ENCODE data around the gene SENP6. TPM values are rescaled to one million over a fixed set of nuclear protein-coding genes. Genes with fewer than 3 reads are reported as not detected.

SENP6 gene
- total and polyA plus RNA-seq, 3 experiments from 2014 or later = 74.6 to 77.5 (median 76.1) TPM

- CTCF ChIA-PET = no interaction called here
- H3K27me3 ChIP-seq (ENCODE audit: insufficient read depth, low read length, poor library complexity, severe bottlenecking) = no peaks in the 10 kb centered on the region
- POLR2A ChIA-PET = no interaction called here
- DNase-seq = no peak
- peaks cover 7 to 8% of the 10 kb centered on the region in 2 donors for H3K27me3 Mint-ChIP-seq
- H3K4me3 ChIP-seq (ENCODE audit: low read length) = no peak overlapping the region
- no peak overlapping the region for H3K27ac ChIP-seq (ENCODE audit: low read depth, low read length)
- no peaks in the 10 kb centered on the region for H3K9me3 Mint-ChIP-seq
- no peak overlapping the region for H3K27ac Mint-ChIP-seq
- no peaks in the 10 kb centered on the region for H3K4me1 ChIP-seq (ENCODE audit: insufficient read depth, low read length)
- H3K4me3 Mint-ChIP-seq = peak overlapping the region in 1 of 7 donors; percentile 69
- H3K36me3 Mint-ChIP-seq = no peaks in the 10 kb centered on the region
- peaks cover 8 to 26% (median 11%) of the 10 kb centered on the region in 3 donors for H3K4me1 Mint-ChIP-seq
- no peaks in the 10 kb centered on the region for H3K36me3 ChIP-seq (ENCODE audit: insufficient read depth, low read length)
- no peaks in the 10 kb centered on the region for H3K9me3 ChIP-seq (ENCODE audit: low read length)
Observed at GRCh38 chr6:75755704-75756103, 154.0 kb downstream of the SENP6 start.

- H3K27ac Mint-ChIP-seq = no peak overlapping the region
- no peaks in the 10 kb centered on the region for H3K27me3 ChIP-seq (ENCODE audit: insufficient read depth, low read length, poor library complexity, severe bottlenecking)
- no peaks in the 10 kb centered on the region for H3K9me3 Mint-ChIP-seq
- H3K9me3 ChIP-seq (ENCODE audit: low read length) = no peaks in the 10 kb centered on the region
- CTCF ChIA-PET = no interaction called here
- H3K4me1 ChIP-seq (ENCODE audit: insufficient read depth, low read length) = no peaks in the 10 kb centered on the region
- H3K4me3 ChIP-seq (ENCODE audit: low read length) = no peak overlapping the region
- no peaks in the 10 kb centered on the region for H3K36me3 ChIP-seq (ENCODE audit: insufficient read depth, low read length)
- no peak overlapping the region for H3K27ac ChIP-seq (ENCODE audit: low read depth, low read length)
- peaks cover 3 to 18% (median 5%) of the 10 kb centered on the region in 3 donors for H3K4me1 Mint-ChIP-seq
- peaks cover 4 to 8% of the 10 kb centered on the region in 2 donors for H3K27me3 Mint-ChIP-seq
- H3K36me3 Mint-ChIP-seq = no peaks in the 10 kb centered on the region
- DNase-seq = no peak
- POLR2A ChIA-PET = interaction anchor here (0.6 kb wide), 1 partner anchor 62 kb away, joined by 3 read pairs; no protein-coding TSS in a partner anchor
- no peak overlapping the region for H3K4me3 Mint-ChIP-seq
Observed at GRCh38 chr6:75757295-75757694, 155.6 kb downstream of the SENP6 start.

- Mint-ChIP-seq H3K9me3 (no peaks in the 10 kb centered on the region), H3K36me3 (no peaks in the 10 kb centered on the region), H3K27ac (no peak overlapping the region), H3K4me1 (peaks cover 2 to 14% (median 5%) of the 10 kb centered on the region in 3 donors), H3K4me3 (no peak overlapping the region), H3K27me3 (peaks cover 4 to 8% of the 10 kb centered on the region in 2 donors)
- ChIA-PET CTCF (no interaction called here), POLR2A (no interaction called here)
- Histone ChIP-seq H3K4me3 (ENCODE audit: low read length) (no peak overlapping the region), H3K36me3 (ENCODE audit: insufficient read depth, low read length) (no peaks in the 10 kb centered on the region), H3K27ac (ENCODE audit: low read depth, low read length) (no peak overlapping the region), H3K27me3 (ENCODE audit: insufficient read depth, low read length, poor library complexity, severe bottlenecking) (no peaks in the 10 kb centered on the region), H3K9me3 (ENCODE audit: low read length) (no peaks in the 10 kb centered on the region), H3K4me1 (ENCODE audit: insufficient read depth, low read length) (no peaks in the 10 kb centered on the region)
- no peak for DNase-seq
Observed at GRCh38 chr6:75758061-75758460, 156.4 kb downstream of the SENP6 start.

- Histone ChIP-seq H3K27ac (ENCODE audit: low read depth, low read length) (no peak overlapping the region), H3K9me3 (ENCODE audit: low read length) (no peaks in the 10 kb centered on the region), H3K36me3 (ENCODE audit: insufficient read depth, low read length) (no peaks in the 10 kb centered on the region), H3K4me1 (ENCODE audit: insufficient read depth, low read length) (no peaks in the 10 kb centered on the region), H3K27me3 (ENCODE audit: insufficient read depth, low read length, poor library complexity, severe bottlenecking) (no peaks in the 10 kb centered on the region), H3K4me3 (ENCODE audit: low read length) (no peak overlapping the region)
- POLR2A ChIA-PET = no interaction called here
- H3K4me3 Mint-ChIP-seq = no peak overlapping the region
- peaks cover 0 to 10% (median 5%) of the 10 kb centered on the region in 3 donors for H3K4me1 Mint-ChIP-seq
- no peak overlapping the region for H3K27ac Mint-ChIP-seq
- H3K27me3 Mint-ChIP-seq = peaks cover 4 to 8% of the 10 kb centered on the region in 2 donors
- no peak for DNase-seq
- peaks cover 0 to 4% (median 1%) of the 10 kb centered on the region in 3 donors for H3K36me3 Mint-ChIP-seq
- no peaks in the 10 kb centered on the region for H3K9me3 Mint-ChIP-seq
- CTCF ChIA-PET = no interaction called here
Observed at GRCh38 chr6:75759207-75759606, 157.5 kb downstream of the SENP6 start.

- Mint-ChIP-seq H3K27me3 (peaks cover 4 to 5% of the 10 kb centered on the region in 2 donors), H3K27ac (no peak overlapping the region), H3K36me3 (peaks cover 0 to 4% (median 1%) of the 10 kb centered on the region in 3 donors), H3K4me1 (peaks cover 0 to 10% (median 5%) of the 10 kb centered on the region in 3 donors), H3K4me3 (no peak overlapping the region), H3K9me3 (no peaks in the 10 kb centered on the region)
- CTCF ChIA-PET = no interaction called here
- no peaks in the 10 kb centered on the region for H3K4me1 ChIP-seq (ENCODE audit: insufficient read depth, low read length)
- DNase-seq = no peak
- no peaks in the 10 kb centered on the region for H3K9me3 ChIP-seq (ENCODE audit: low read length)
- H3K36me3 ChIP-seq (ENCODE audit: insufficient read depth, low read length) = no peaks in the 10 kb centered on the region
- no peaks in the 10 kb centered on the region for H3K27me3 ChIP-seq (ENCODE audit: insufficient read depth, low read length, poor library complexity, severe bottlenecking)
- no peak overlapping the region for H3K27ac ChIP-seq (ENCODE audit: low read depth, low read length)
- H3K4me3 ChIP-seq (ENCODE audit: low read length) = no peak overlapping the region
- POLR2A ChIA-PET = no interaction called here
Observed at GRCh38 chr6:75760320-75760719, 158.6 kb downstream of the SENP6 start.

GRCh38 chr6:75761489-75761888, 159.8 kb downstream of the SENP6 start:
- Histone ChIP-seq H3K27me3 (ENCODE audit: insufficient read depth, low read length, poor library complexity, severe bottlenecking) (no peaks in the 10 kb centered on the region), H3K4me3 (ENCODE audit: low read length) (no peak overlapping the region), H3K27ac (ENCODE audit: low read depth, low read length) (no peak overlapping the region), H3K9me3 (ENCODE audit: low read length) (no peaks in the 10 kb centered on the region), H3K36me3 (ENCODE audit: insufficient read depth, low read length) (no peaks in the 10 kb centered on the region), H3K4me1 (ENCODE audit: insufficient read depth, low read length) (no peaks in the 10 kb centered on the region)
- no peaks in the 10 kb centered on the region for H3K9me3 Mint-ChIP-seq
- H3K36me3 Mint-ChIP-seq = peaks cover 0 to 4% (median 1%) of the 10 kb centered on the region in 3 donors
- CTCF ChIA-PET = no interaction called here
- no peak overlapping the region for H3K4me3 Mint-ChIP-seq
- peaks cover 1 to 4% of the 10 kb centered on the region in 2 donors for H3K27me3 Mint-ChIP-seq
- DNase-seq = no peak
- H3K27ac Mint-ChIP-seq = no peak overlapping the region
- peaks cover 0 to 10% (median 5%) of the 10 kb centered on the region in 3 donors for H3K4me1 Mint-ChIP-seq
- POLR2A ChIA-PET = no interaction called here

- Mint-ChIP-seq H3K4me1 (peaks cover 0 to 10% (median 5%) of the 10 kb centered on the region in 3 donors), H3K27ac (no peak overlapping the region), H3K9me3 (no peaks in the 10 kb centered on the region), H3K4me3 (no peak overlapping the region), H3K36me3 (peaks cover 0 to 4% (median 1%) of the 10 kb centered on the region in 3 donors), H3K27me3 (peaks cover 1 to 4% of the 10 kb centered on the region in 2 donors)
- Histone ChIP-seq H3K36me3 (ENCODE audit: insufficient read depth, low read length) (no peaks in the 10 kb centered on the region), H3K27me3 (ENCODE audit: insufficient read depth, low read length, poor library complexity, severe bottlenecking) (no peaks in the 10 kb centered on the region), H3K4me3 (ENCODE audit: low read length) (no peak overlapping the region), H3K27ac (ENCODE audit: low read depth, low read length) (no peak overlapping the region), H3K9me3 (ENCODE audit: low read length) (no peaks in the 10 kb centered on the region), H3K4me1 (ENCODE audit: insufficient read depth, low read length) (no peaks in the 10 kb centered on the region)
- DNase-seq = no peak
- POLR2A ChIA-PET = no interaction called here
- CTCF ChIA-PET = no interaction called here
Observed at GRCh38 chr6:75762063-75762462, 160.4 kb downstream of the SENP6 start.

- no peak overlapping the region for H3K27ac Mint-ChIP-seq
- H3K4me3 Mint-ChIP-seq = no peak overlapping the region
- no peak overlapping the region for H3K4me3 ChIP-seq (ENCODE audit: low read length)
- no peaks in the 10 kb centered on the region for H3K27me3 Mint-ChIP-seq
- H3K36me3 Mint-ChIP-seq = peaks cover 0 to 4% (median 1%) of the 10 kb centered on the region in 3 donors
- H3K4me1 Mint-ChIP-seq = peaks cover 0 to 4% (median 3%) of the 10 kb centered on the region in 3 donors
- no peaks in the 10 kb centered on the region for H3K36me3 ChIP-seq (ENCODE audit: insufficient read depth, low read length)
- ChIA-PET CTCF (no interaction called here), POLR2A (no interaction called here)
- no peaks in the 10 kb centered on the region for H3K4me1 ChIP-seq (ENCODE audit: insufficient read depth, low read length)
- DNase-seq = no peak
- H3K9me3 ChIP-seq (ENCODE audit: low read length) = no peaks in the 10 kb centered on the region
- H3K27me3 ChIP-seq (ENCODE audit: insufficient read depth, low read length, poor library complexity, severe bottlenecking) = no peaks in the 10 kb centered on the region
- no peak overlapping the region for H3K27ac ChIP-seq (ENCODE audit: low read depth, low read length)
- H3K9me3 Mint-ChIP-seq = no peaks in the 10 kb centered on the region
Observed at GRCh38 chr6:75766387-75766786, 164.7 kb downstream of the SENP6 start.
